Common myeloid progenitor, CD34-positive (primary cell): Measurements from ENCODE around the gene CTTNBP2NL.
"Not testable (repeated sequence)": the region's sequence is repeated elsewhere in the genome, so short reads cannot be mapped to it uniquely, and the experiment has no call there.

Experiments used
- CTCF ChIA-PET: fragments of 350-600 bp; sonication (Branson Sonifier 250); formaldehyde crosslinking; loops from one replicate; lab custom pipeline; 2021; ENCODE audit warnings: antibody characterized with exemption; lab: Charles Lee
- POLR2A ChIA-PET: fragments of 350-600 bp; sonication (Branson Sonifier 250); formaldehyde crosslinking; loops from one replicate; lab custom pipeline; 2021; ENCODE audit warnings: antibody characterized with exemption; lab: Charles Lee
- DNase-seq, 3 donors: peaks; one replicate each; pipeline versions ENCODE4 v3.0.0 to v3.0.0-alpha.2; 2013
- H3K27ac ChIP-seq, 2 experiments: 1 replicate in 1 of 2; 2 replicates in 1 of 2; pipeline ENCODE4 v1.7.0; 2013; ENCODE audit warnings: inconsistent platforms in 2 of 2, low read length in 2 of 2, mild to moderate bottlenecking in 2 of 2, low read depth in 1 of 2, moderate library complexity in 1 of 2; ENCODE audit not compliant: severe bottlenecking in 2 of 2, insufficient read depth in 1 of 2, poor library complexity in 1 of 2
- H3K27me3 ChIP-seq, 5 experiments: replicated peaks in 2 of 5; 1 replicate in 3 of 5; 2 replicates in 2 of 5; pipeline versions ENCODE4 v1.6.1 to v1.7.0; 2013; ENCODE audit warnings: low read length in 4 of 5, mild to moderate bottlenecking in 2 of 5, moderate library complexity in 2 of 5, inconsistent platforms in 1 of 5; ENCODE audit not compliant: insufficient read depth in 5 of 5, control insufficient read depth in 4 of 5
- H3K36me3 ChIP-seq, 4 experiments: 1 replicate in 2 of 4; 2 replicates in 2 of 4; pipeline versions ENCODE4 v1.6.1 to v1.7.0; 2013; ENCODE audit warnings: low read length in 3 of 4, control low read depth in 1 of 4, mild to moderate bottlenecking in 1 of 4; ENCODE audit not compliant: control insufficient read depth in 4 of 4, insufficient read depth in 4 of 4
- H3K4me1 ChIP-seq, 4 experiments: 1 replicate in 3 of 4; 2 replicates in 1 of 4; pipeline versions ENCODE4 v1.6.1 to v1.7.1; 2013; ENCODE audit warnings: low read length in 3 of 4, mild to moderate bottlenecking in 3 of 4, control low read depth in 1 of 4, inconsistent platforms in 1 of 4, moderate library complexity in 1 of 4; ENCODE audit not compliant: control insufficient read depth in 4 of 4, insufficient read depth in 4 of 4; ENCODE audit errors: control extremely low read depth in 1 of 4
- H3K4me3 ChIP-seq, 7 experiments: 1 replicate in 4 of 7; 2 replicates in 3 of 7; pipeline versions ENCODE4 v1.5.1 to v1.7.0; 2013; ENCODE audit warnings: mild to moderate bottlenecking in 7 of 7, low read length in 6 of 7, moderate library complexity in 6 of 7, inconsistent platforms in 2 of 7, low read depth in 2 of 7, control low read depth in 1 of 7; ENCODE audit not compliant: insufficient read depth in 4 of 7, control insufficient read depth in 1 of 7; ENCODE audit errors: extremely low read depth in 1 of 7
- H3K9me3 ChIP-seq, 5 experiments: 1 replicate in 4 of 5; 2 replicates in 1 of 5; pipeline versions ENCODE4 v1.6.1 to v1.7.1; 2013; ENCODE audit warnings: low read length in 4 of 5, mild to moderate bottlenecking in 2 of 5, inconsistent platforms in 1 of 5, low read depth in 1 of 5, moderate library complexity in 1 of 5; ENCODE audit not compliant: control insufficient read depth in 4 of 5, insufficient read depth in 2 of 5; ENCODE audit errors: control extremely low read depth in 1 of 5
- WGBS: methylation state at CpG from one replicate; pipeline ENCODE4 v1.1.5; 2013; ENCODE audit not compliant: insufficient coverage; 5-methylcytosine and 5-hydroxymethylcytosine counted together

The CTTNBP2NL gene

DNA sequence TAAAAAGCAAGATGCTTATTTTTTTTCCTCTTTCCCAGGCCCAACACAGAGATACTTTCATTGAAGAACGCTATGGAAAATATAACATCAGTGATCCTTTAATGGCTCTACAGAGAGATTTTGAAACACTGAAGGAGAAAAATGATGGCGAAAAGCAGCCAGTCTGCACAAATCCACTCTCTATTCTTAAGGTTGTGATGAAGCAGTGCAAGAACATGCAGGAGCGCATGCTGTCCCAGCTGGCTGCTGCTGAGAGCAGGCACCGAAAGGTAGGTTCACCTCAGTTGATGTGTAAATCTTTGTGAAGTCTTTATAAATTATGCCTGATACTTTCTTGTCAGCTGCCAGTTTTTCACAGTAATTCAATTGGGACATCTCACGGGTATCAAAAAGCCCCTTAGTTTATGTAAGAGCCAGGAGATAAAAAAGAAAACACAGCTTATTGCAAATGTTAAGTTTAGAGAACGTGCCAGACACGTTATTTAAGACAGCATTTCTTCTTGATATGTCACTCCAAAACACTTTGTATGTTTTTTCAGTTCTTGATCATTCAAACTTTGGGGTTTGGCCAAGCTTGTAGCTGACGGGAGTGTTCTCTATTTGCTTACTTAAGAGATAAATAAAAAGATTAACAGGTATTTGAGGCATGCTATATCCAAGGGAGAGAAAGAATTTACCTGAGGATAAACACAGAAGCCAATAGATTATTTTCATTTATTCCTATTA lies 53.1 kb downstream of the CTTNBP2NL start:
- Histone ChIP-seq H3K9me3 (no peaks in the 10 kb centered on the region), H3K4me3 (no peak overlapping the region), H3K36me3 (peaks cover 0 to 2% (median under 1%) of the 10 kb centered on the region in 4 experiments), H3K27me3 (no peaks in the 10 kb centered on the region), H3K4me1 (no peaks in the 10 kb centered on the region), H3K27ac (no peak overlapping the region)
- ChIA-PET POLR2A (no interaction called here), CTCF (interaction anchor here (0.6 kb wide), 1 partner anchor 439 kb away, joined by 3 read pairs; no protein-coding TSS in a partner anchor)
- WGBS, result 100% methylated on average over 1 of the region's 8 CpGs
- no peak for DNase-seq

DNA sequence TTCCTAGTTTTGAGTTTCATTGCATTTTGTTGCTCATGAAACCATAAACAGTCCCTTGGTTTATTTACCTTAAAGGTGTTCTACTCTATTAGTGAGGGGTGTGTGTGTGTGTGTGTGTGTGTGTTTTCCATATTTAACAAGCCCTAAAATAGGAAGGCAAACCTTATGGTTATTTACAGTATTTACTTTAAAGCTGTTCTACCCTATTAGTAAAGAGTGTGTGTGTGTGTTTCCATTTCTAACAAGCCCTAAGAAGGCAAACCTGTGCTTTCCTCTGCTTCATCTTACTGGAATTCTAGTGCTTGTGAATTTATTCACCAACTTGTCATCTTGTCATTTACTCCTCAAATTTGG lies 53.6 kb downstream of the CTTNBP2NL start:
- Histone ChIP-seq H3K27ac (no peak overlapping the region), H3K36me3 (peaks cover 0 to 2% (median under 1%) of the 10 kb centered on the region in 4 experiments), H3K27me3 (no peaks in the 10 kb centered on the region), H3K4me1 (no peaks in the 10 kb centered on the region), H3K4me3 (no peak overlapping the region), H3K9me3 (no peaks in the 10 kb centered on the region)
- ChIA-PET CTCF (interaction anchor here (0.6 kb wide), 1 partner anchor 439 kb away, joined by 3 read pairs; no protein-coding TSS in a partner anchor), POLR2A (no interaction called here)
- no peak for DNase-seq

DNA sequence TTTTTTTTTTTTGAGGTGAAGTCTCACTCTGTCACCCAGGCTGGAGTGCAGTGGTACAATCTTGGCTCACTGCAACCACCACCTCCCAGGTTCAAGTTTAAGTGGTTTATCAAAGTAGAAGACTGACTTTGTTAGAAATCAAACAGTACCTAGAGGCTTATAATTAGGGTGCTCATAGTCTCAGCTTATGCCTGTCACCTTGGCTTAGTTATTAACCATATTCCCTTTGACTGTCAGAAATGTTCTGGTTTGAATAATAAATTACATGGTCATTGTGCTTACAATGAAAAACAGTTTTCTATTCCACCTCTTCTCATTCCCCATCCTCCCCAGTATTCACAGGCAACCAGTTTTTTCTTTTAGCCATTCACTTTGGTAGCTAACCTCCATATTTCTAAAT lies 54.8 kb downstream of the CTTNBP2NL start:
- POLR2A ChIA-PET, result no interaction called here
- no peaks in the 10 kb centered on the region for H3K9me3 ChIP-seq
- CTCF ChIA-PET, result interaction anchor here (0.7 to 1.5 kb wide), 2 partner anchors 10 to 40 kb away, joined by 3 to 4 read pairs; no protein-coding TSS in a partner anchor
- peaks cover 0 to 2% (median under 1%) of the 10 kb centered on the region in 4 experiments for H3K36me3 ChIP-seq
- H3K4me3 ChIP-seq, result no peak overlapping the region
- DNase-seq, result no peak
- H3K4me1 ChIP-seq, result no peaks in the 10 kb centered on the region
- H3K27me3 ChIP-seq, result no peaks in the 10 kb centered on the region
- H3K27ac ChIP-seq, result no peak overlapping the region

DNA sequence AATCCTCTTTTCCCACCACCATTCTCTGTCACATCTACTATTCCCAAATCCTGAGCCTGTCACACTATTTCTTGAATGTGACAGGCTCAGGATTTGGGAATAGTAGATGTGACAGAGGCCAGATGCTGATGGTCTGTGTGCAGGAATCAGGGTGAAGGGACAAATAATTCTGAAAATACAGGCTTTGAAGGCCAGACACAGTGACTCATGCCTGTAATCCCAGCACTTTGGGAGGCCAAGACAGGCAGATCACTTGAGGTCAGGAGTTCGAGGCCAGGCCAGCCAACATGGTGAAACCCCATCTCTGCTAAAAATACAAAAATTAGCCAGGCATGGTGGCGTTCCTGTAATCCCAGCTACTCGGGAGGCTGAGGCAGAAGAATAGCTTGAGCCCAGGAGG lies 55.3 kb downstream of the CTTNBP2NL start:
- POLR2A ChIA-PET, H3K36me3 ChIP-seq, DNase-seq, H3K4me1 ChIP-seq, H3K27ac ChIP-seq, H3K9me3 ChIP-seq, H3K4me3 ChIP-seq, H3K27me3 ChIP-seq: not testable (repeated sequence)
- CTCF ChIA-PET, result interaction anchor here (1.5 kb wide), 1 partner anchor 9 kb away, joined by 4 read pairs; no protein-coding TSS in a partner anchor
- 100% methylated on average over 1 of the region's 3 CpGs for WGBS

DNA sequence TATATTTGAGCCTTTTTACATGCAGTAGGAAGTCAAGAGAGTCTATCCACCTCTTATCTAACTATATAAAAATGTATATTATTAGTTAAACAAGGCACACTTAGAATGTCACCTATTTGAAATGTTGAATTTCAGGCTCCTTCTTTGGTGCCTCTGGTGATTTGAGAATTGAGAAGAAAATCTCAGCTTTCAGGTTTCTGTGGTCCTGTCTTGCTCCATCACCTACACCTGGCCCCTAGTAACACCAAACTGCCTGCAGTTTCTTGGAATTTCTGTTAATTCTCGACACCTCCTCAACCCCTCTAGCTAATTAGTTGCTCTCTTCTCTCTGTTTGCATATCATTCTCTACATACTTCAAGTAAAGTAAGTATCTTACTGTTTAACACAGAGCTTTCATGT lies 57.9 kb downstream of the CTTNBP2NL start:
- H3K27me3 ChIP-seq, result no peaks in the 10 kb centered on the region
- H3K4me3 ChIP-seq, result no peak overlapping the region
- no peaks in the 10 kb centered on the region for H3K9me3 ChIP-seq
- DNase-seq, result no peak
- H3K4me1 ChIP-seq, result no peaks in the 10 kb centered on the region
- 83% methylated on average over 1 of the region's 1 CpG for WGBS
- peaks cover 0 to 18% (median 7%) of the 10 kb centered on the region in 4 experiments for H3K36me3 ChIP-seq
- no peak overlapping the region for H3K27ac ChIP-seq
- POLR2A ChIA-PET, result interaction anchor here (0.6 kb wide), 1 partner anchor 776 kb away, joined by 3 read pairs; no protein-coding TSS in a partner anchor
- CTCF ChIA-PET, result interaction anchor here (1.1 to 1.4 kb wide), 2 partner anchors 13 to 63 kb away, joined by 3 to 4 read pairs; no protein-coding TSS in a partner anchor

DNA sequence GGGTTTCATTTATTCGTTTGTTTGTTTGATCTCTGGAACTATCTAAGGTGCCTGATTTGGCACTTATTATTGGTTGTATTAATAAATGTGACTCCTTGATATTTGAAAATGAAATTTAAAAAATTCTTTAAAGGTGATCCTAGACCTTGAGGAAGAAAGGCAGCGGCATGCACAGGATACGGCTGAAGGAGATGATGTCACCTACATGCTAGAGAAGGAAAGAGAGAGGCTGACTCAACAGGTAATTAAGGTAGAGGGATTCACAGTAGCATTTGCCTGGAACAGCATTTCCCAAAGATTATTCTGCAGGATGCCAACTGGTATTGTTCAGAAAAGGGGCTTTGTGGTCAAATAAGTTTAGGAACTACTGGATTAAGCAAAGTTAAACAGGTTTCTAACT lies 58.3 kb downstream of the CTTNBP2NL start:
- no peak overlapping the region for H3K4me3 ChIP-seq
- 93% methylated on average over 3 of the region's 3 CpGs for WGBS
- peaks cover 0 to 18% (median 7%) of the 10 kb centered on the region in 4 experiments for H3K36me3 ChIP-seq
- no peak for DNase-seq
- no peaks in the 10 kb centered on the region for H3K4me1 ChIP-seq
- POLR2A ChIA-PET, result no interaction called here
- H3K27ac ChIP-seq, result no peak overlapping the region
- H3K9me3 ChIP-seq, result no peaks in the 10 kb centered on the region
- no peaks in the 10 kb centered on the region for H3K27me3 ChIP-seq
- CTCF ChIA-PET, result interaction anchor here (1.4 kb wide), 1 partner anchor 63 kb away, joined by 4 read pairs; no protein-coding TSS in a partner anchor

DNA sequence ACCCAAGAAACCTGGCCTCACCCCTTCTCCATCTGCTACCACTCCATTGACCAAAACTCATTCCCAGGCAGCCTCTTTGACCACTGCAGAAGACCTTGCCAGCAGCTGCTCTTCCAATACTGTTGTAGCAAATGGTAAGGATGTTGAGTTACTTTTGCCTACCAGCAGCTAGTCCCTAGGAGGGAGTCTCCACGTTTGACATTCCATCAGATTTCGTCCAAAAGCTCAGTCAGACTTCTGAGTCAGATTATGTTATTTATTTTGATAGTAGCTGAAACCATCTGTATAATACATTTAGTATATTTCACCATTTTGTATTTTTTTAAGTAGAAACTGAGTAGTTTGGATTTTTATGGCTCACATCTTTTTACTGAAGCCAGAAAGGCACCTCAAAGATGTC lies 61.2 kb downstream of the CTTNBP2NL start:
- H3K27me3 ChIP-seq, result no peaks in the 10 kb centered on the region
- no CpG with 5 or more reads among the region's 2 CpGs for WGBS
- DNase-seq, result no peak
- peaks cover 0 to 18% (median 7%) of the 10 kb centered on the region in 4 experiments for H3K36me3 ChIP-seq
- H3K9me3 ChIP-seq, result no peaks in the 10 kb centered on the region
- no peaks in the 10 kb centered on the region for H3K4me1 ChIP-seq
- no peak overlapping the region for H3K27ac ChIP-seq
- ChIA-PET CTCF (interaction anchor here (2.5 to 3.9 kb wide), 2 partner anchors 9 to 66 kb away, joined by 7 to 14 read pairs; no protein-coding TSS in a partner anchor), POLR2A (no interaction called here)
- no peak overlapping the region for H3K4me3 ChIP-seq
